ENCODE data around the gene HNRNPH2. TPM values are rescaled to one million over a fixed set of nuclear protein-coding genes. Genes with fewer than 3 reads are reported as not detected.
A peak's percentile ranks its signal among the peaks of the same experiment; 100 is the strongest.

The HNRNPH2 gene
- total RNA-seq, 1 experiment from 2014 or later: 34.8 TPM

GRCh38 chrX:101390664-101391525 is 17.1 kb upstream of the HNRNPH2 start, which contains the start of gene RPL36A:
Gene RPL36A (plus strand): TSS chrX:101391011. CDS start chrX:101391044, 33 bp downstream.
- peak within 1 kb of the TSS; percentile 80 for H3K4me3 ChIP-seq (ENCODE audit: low read length)
- no peaks in the 10 kb centered on the region for H4K20me1 ChIP-seq (ENCODE audit: insufficient read depth, low read depth, low read length)

DNA sequence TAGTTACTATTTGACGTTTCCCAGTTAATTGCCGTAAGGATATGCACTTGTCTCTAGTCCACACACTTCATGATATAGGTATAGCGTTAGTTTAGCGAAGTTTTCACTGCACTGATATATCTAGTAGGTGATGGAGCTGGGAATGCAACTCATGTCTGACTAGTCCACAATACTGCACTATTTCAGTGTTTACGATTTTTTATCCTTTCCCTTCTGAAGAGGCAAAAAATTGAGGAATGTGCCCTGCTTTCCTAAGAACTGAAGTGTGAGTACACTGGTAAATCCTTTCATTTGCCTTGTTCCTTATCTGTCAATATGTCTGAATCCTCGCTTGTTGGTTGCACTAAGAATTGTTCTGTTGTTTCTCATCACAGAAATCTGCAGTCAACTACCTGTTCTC is 16.2 kb upstream of the HNRNPH2 start:
- H3K36me3 ChIP-seq (ENCODE audit: insufficient read depth, low read length): peaks cover 13% of the 10 kb centered on the region
- H3K9ac ChIP-seq (ENCODE audit: low read length): peak overlapping the region; percentile 87
- peak overlapping the region; percentile 86 for H3K27ac ChIP-seq (ENCODE audit: low read length)

More at GRCh38 chrX:101390664-101391525, 17.1 kb upstream of the HNRNPH2 start, which contains the start of gene RPL36A:
- H3K36me3 ChIP-seq (ENCODE audit: insufficient read depth, low read length): peaks cover 13% of the 10 kb centered on the region
- no peaks in the 10 kb centered on the region for H3K27me3 ChIP-seq (ENCODE audit: low read length)
- H3K27ac ChIP-seq (ENCODE audit: low read length): peak within 1 kb of the TSS; percentile 86
- H3K79me2 ChIP-seq (ENCODE audit: low read length): peaks cover 21% of the 10 kb centered on the region
- peak within 1 kb of the TSS; percentile 69 for H3K4me2 ChIP-seq (ENCODE audit: low read depth, low read length, poor library complexity, severe bottlenecking)
- no peak within 1 kb of the TSS for H2AFZ ChIP-seq (ENCODE audit: low read length)
- H3K9me3 ChIP-seq (ENCODE audit: low read length): no peaks in the 10 kb centered on the region
- peaks cover 39% of the 10 kb centered on the region for H3K4me1 ChIP-seq (ENCODE audit: low read length)
- peak within 1 kb of the TSS; percentile 87 for H3K9ac ChIP-seq (ENCODE audit: low read length)
- no peaks in the 10 kb centered on the region for H3K9me2 ChIP-seq (replicated peaks; ENCODE audit: insufficient read depth, low read length)
- DNase-seq: peak; percentile 96

DNA sequence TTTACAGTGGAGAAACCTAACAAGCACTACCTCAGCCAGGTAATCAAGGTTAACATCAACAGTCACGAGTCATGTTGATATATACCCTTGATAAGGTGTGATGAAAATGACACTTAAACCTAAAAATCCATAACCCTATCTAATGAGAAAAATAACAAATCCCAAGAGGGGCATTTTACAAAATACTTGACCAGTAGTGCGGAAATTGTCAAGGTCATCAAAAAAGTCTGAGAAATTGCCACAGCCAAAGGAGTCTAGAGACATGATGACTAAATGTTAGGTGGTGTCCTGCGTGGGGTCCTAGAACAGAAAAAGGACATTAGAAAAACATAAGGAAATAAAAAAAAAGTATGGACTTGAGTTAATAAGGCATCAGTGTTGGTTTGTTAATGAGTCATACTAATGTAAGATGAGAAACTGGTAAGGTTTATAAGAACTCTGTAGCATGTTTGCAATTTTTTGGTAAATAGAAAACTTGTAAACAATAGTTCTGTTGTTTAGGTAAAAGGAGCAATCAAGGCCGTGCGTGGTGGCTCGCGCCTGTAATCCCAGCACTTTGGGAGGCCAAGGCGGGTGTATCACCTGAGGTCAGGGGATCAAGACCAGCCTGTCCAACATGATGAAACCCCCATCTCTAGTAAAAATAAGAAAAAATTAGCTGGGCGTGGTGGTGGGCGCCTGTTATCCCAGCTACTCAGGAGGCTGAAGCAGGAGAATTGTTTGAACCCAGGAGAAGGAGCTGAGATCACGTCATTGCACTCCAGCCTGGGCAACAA is 14.3 kb upstream of the HNRNPH2 start:
- Histone ChIP-seq H3K36me3 (ENCODE audit: insufficient read depth, low read length) (peaks cover 13% of the 10 kb centered on the region), H4K20me1 (ENCODE audit: insufficient read depth, low read depth, low read length) (no peaks in the 10 kb centered on the region), H3K9me2 (replicated peaks; ENCODE audit: insufficient read depth, low read length) (no peaks in the 10 kb centered on the region), H3K27ac (ENCODE audit: low read length) (peak overlapping the region; percentile 36; the same call in 1 of the 2 replicates), H3K9ac (ENCODE audit: low read length) (no peak overlapping the region), H3K79me2 (ENCODE audit: low read length) (peaks cover 21% of the 10 kb centered on the region), H3K4me3 (ENCODE audit: low read length) (no peak overlapping the region), H3K4me2 (ENCODE audit: low read depth, low read length, poor library complexity, severe bottlenecking) (no peak overlapping the region), H3K27me3 (ENCODE audit: low read length) (no peaks in the 10 kb centered on the region), H3K4me1 (ENCODE audit: low read length) (peaks cover 29% of the 10 kb centered on the region), H3K9me3 (ENCODE audit: low read length) (no peaks in the 10 kb centered on the region), H2AFZ (ENCODE audit: low read length) (no peak overlapping the region)
- DNase-seq: peak; percentile 45

More for the DNA sequence above, 16.2 kb upstream of the HNRNPH2 start:
- H3K4me1 ChIP-seq (ENCODE audit: low read length): peaks cover 32% of the 10 kb centered on the region
- no peaks in the 10 kb centered on the region for H4K20me1 ChIP-seq (ENCODE audit: insufficient read depth, low read depth, low read length)
- no peaks in the 10 kb centered on the region for H3K9me2 ChIP-seq (replicated peaks; ENCODE audit: insufficient read depth, low read length)
- H3K9me3 ChIP-seq (ENCODE audit: low read length): no peaks in the 10 kb centered on the region
- no peak overlapping the region for H2AFZ ChIP-seq (ENCODE audit: low read length)
- peak overlapping the region; percentile 80 for H3K4me3 ChIP-seq (ENCODE audit: low read length)
- peak overlapping the region; percentile 65 for H3K4me2 ChIP-seq (ENCODE audit: low read depth, low read length, poor library complexity, severe bottlenecking)
- no peak for DNase-seq
- peaks cover 21% of the 10 kb centered on the region for H3K79me2 ChIP-seq (ENCODE audit: low read length)
- no peaks in the 10 kb centered on the region for H3K27me3 ChIP-seq (ENCODE audit: low read length)

GRCh38 chrX:101394372-101394771 is 13.7 kb upstream of the HNRNPH2 start:
- Histone ChIP-seq H3K4me1 (ENCODE audit: low read length) (peaks cover 25% of the 10 kb centered on the region), H3K27ac (ENCODE audit: low read length) (no peak overlapping the region; the same call in 1 of the 2 replicates), H3K36me3 (ENCODE audit: insufficient read depth, low read length) (peaks cover 13% of the 10 kb centered on the region), H3K27me3 (ENCODE audit: low read length) (no peaks in the 10 kb centered on the region), H4K20me1 (ENCODE audit: insufficient read depth, low read depth, low read length) (no peaks in the 10 kb centered on the region), H3K79me2 (ENCODE audit: low read length) (peaks cover 20% of the 10 kb centered on the region), H3K9me3 (ENCODE audit: low read length) (no peaks in the 10 kb centered on the region), H2AFZ (ENCODE audit: low read length) (no peak overlapping the region), H3K4me3 (ENCODE audit: low read length) (no peak overlapping the region), H3K9ac (ENCODE audit: low read length) (no peak overlapping the region), H3K4me2 (ENCODE audit: low read depth, low read length, poor library complexity, severe bottlenecking) (no peak overlapping the region), H3K9me2 (replicated peaks; ENCODE audit: insufficient read depth, low read length) (no peaks in the 10 kb centered on the region)
- peak; percentile 47 for DNase-seq

DNA sequence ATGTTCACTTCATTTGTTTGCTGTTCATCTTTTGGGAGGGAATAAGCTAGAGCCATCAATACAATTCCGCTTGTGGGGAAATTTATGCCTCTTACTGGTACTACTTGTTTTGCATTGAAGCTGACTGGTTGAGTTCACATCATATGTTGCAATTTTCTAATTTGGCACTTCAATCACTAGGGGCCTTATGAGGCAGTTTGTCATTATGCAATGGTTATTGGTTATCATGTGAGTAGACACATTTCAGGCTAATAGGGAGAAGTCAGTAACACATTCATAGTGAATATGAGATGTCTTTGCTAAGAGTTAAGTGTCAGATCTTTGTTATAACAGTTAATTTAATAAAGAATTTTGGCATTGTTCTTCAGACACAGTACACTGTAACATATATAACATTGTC is 12.2 kb upstream of the HNRNPH2 start:
- Histone ChIP-seq H4K20me1 (ENCODE audit: insufficient read depth, low read depth, low read length) (no peaks in the 10 kb centered on the region), H3K9me2 (replicated peaks; ENCODE audit: insufficient read depth, low read length) (no peaks in the 10 kb centered on the region), H3K27me3 (ENCODE audit: low read length) (no peaks in the 10 kb centered on the region), H3K9me3 (ENCODE audit: low read length) (no peaks in the 10 kb centered on the region), H3K27ac (ENCODE audit: low read length) (peak overlapping the region; percentile 24; the same call in 1 of the 2 replicates), H3K79me2 (ENCODE audit: low read length) (peaks cover 10% of the 10 kb centered on the region), H3K9ac (ENCODE audit: low read length) (no peak overlapping the region), H3K4me3 (ENCODE audit: low read length) (no peak overlapping the region), H2AFZ (ENCODE audit: low read length) (no peak overlapping the region), H3K36me3 (ENCODE audit: insufficient read depth, low read length) (peaks cover 13% of the 10 kb centered on the region), H3K4me1 (ENCODE audit: low read length) (peaks cover 21% of the 10 kb centered on the region), H3K4me2 (ENCODE audit: low read depth, low read length, poor library complexity, severe bottlenecking) (no peak overlapping the region)
- DNase-seq: peak; percentile 62

DNA sequence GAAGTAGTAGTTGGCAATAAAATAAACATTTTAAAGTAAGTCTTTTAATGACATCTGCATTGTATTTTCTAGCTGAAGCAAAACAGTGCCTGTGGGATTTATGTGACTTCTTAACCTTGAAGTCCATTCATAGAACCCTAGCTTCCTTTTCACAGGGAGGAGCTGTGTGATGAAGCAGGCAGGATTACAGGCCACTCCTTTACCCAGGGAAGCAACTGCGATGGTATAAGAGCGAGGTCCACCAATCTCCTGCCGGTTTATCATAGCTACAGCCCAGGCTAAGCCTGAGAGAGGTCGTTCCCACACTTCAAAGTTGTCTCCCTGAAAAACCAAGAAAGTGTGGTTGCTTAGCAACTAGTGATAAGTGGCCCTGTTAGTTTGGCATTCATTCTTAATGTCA is 10.2 kb upstream of the HNRNPH2 start:
- no peak for DNase-seq
- Histone ChIP-seq H3K9me3 (ENCODE audit: low read length) (no peaks in the 10 kb centered on the region), H3K9ac (ENCODE audit: low read length) (no peak overlapping the region), H3K4me2 (ENCODE audit: low read depth, low read length, poor library complexity, severe bottlenecking) (no peak overlapping the region), H3K9me2 (replicated peaks; ENCODE audit: insufficient read depth, low read length) (no peaks in the 10 kb centered on the region), H2AFZ (ENCODE audit: low read length) (no peak overlapping the region), H3K4me3 (ENCODE audit: low read length) (no peak overlapping the region), H4K20me1 (ENCODE audit: insufficient read depth, low read depth, low read length) (no peaks in the 10 kb centered on the region), H3K79me2 (ENCODE audit: low read length) (no peaks in the 10 kb centered on the region), H3K4me1 (ENCODE audit: low read length) (peaks cover 11% of the 10 kb centered on the region; the same call in 1 of the 2 replicates), H3K27ac (ENCODE audit: low read length) (no peak overlapping the region), H3K36me3 (ENCODE audit: insufficient read depth, low read length) (no peaks in the 10 kb centered on the region; the same call in 1 of the 2 replicates), H3K27me3 (ENCODE audit: low read length) (no peaks in the 10 kb centered on the region)

GRCh38 chrX:101398694-101399093 is 9.3 kb upstream of the HNRNPH2 start:
- Histone ChIP-seq H3K9me2 (replicated peaks; ENCODE audit: insufficient read depth, low read length) (no peaks in the 10 kb centered on the region), H3K4me2 (ENCODE audit: low read depth, low read length, poor library complexity, severe bottlenecking) (no peak overlapping the region), H3K36me3 (ENCODE audit: insufficient read depth, low read length) (peaks cover under 1% of the 10 kb centered on the region; the same call in 1 of the 2 replicates), H3K27me3 (ENCODE audit: low read length) (no peaks in the 10 kb centered on the region), H2AFZ (ENCODE audit: low read length) (no peak overlapping the region), H3K4me3 (ENCODE audit: low read length) (no peak overlapping the region), H3K9me3 (ENCODE audit: low read length) (no peaks in the 10 kb centered on the region), H3K9ac (ENCODE audit: low read length) (no peak overlapping the region), H3K27ac (ENCODE audit: low read length) (no peak overlapping the region), H3K4me1 (ENCODE audit: low read length) (peaks cover 5% of the 10 kb centered on the region; the same call in 1 of the 2 replicates), H3K79me2 (ENCODE audit: low read length) (no peaks in the 10 kb centered on the region), H4K20me1 (ENCODE audit: insufficient read depth, low read depth, low read length) (no peaks in the 10 kb centered on the region)
- DNase-seq: no peak

- peaks cover 8% of the 10 kb centered on the region for H3K79me2 ChIP-seq (ENCODE audit: low read length)
- peaks cover 4% of the 10 kb centered on the region; the same call in 1 of the 2 replicates for H3K36me3 ChIP-seq (ENCODE audit: insufficient read depth, low read length)
- H3K4me2 ChIP-seq (ENCODE audit: low read depth, low read length, poor library complexity, severe bottlenecking): no peak overlapping the region
- H3K9me3 ChIP-seq (ENCODE audit: low read length): no peaks in the 10 kb centered on the region
- no peaks in the 10 kb centered on the region for H3K27me3 ChIP-seq (ENCODE audit: low read length)
- no peak overlapping the region for H3K9ac ChIP-seq (ENCODE audit: low read length)
- H4K20me1 ChIP-seq (ENCODE audit: insufficient read depth, low read depth, low read length): no peaks in the 10 kb centered on the region
- H3K4me1 ChIP-seq (ENCODE audit: low read length): 0 out of 2 replicates have a peak, but pooled peaks cover 4% of the 10 kb centered on the region
- H3K9me2 ChIP-seq (replicated peaks; ENCODE audit: insufficient read depth, low read length): no peaks in the 10 kb centered on the region
- H3K27ac ChIP-seq (ENCODE audit: low read length): no peak overlapping the region
- no peak for DNase-seq
- no peak overlapping the region for H3K4me3 ChIP-seq (ENCODE audit: low read length)
- H2AFZ ChIP-seq (ENCODE audit: low read length): no peak overlapping the region
Measured at GRCh38 chrX:101399825-101400224, 8.2 kb upstream of the HNRNPH2 start.

Data from Karpas-422 (cell line).